NOMO-1 (cell line): ENCODE results near the gene HOMER1.

ENCODE experiments used
- DNase-seq, 2 experiments: peaks; one replicate each; lab custom pipeline; 2025; ENCODE audit not compliant: unreplicated experiment in 2 of 2; lab: John Stamatoyannopoulos, UW

HOMER1 gene

DNA sequence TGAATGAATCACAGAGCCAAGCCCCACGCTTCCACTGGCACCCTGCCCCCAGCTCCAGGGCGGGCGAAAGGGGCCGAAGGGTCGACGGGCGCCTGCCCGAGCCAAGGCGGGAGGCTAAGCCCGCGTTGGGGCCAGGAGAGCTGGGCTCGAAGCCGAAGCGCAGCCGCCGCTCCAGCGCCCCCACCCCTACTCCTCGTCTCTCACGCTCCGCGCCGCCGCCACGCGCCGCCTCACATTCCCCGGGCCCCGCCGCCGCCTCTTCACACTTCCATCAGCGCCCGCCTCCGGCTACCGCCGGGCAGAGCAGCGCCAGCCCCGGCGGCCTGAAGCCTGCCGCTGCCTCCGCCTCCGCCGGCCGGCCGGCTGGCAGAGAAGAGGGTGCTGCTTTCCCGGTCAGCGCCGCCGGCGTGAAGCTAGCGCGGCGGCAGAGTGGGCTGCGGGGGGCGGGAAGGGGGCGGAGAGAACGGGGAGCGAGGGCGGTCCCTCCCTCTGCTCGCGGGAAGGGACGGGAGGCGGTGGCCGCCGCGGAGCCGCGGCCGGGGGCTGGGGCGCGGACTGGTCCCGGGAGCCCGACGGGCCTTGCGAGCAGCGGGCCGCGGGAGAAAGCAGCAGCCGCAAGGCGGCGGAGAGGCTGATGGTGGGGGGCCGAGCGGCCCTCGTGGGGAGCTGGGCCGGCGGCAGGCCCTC, at the start of gene HOMER1:
TSS of gene HOMER1 (minus strand) at position 431 of the 687 bp plus-strand sequence. CDS start 1,360 bp downstream, outside the sequence.
- DNase-seq, result peak; percentile 46 to 53

- DNase-seq, result no peak
Observed at GRCh38 chr5:79563247-79563590, 49.3 kb upstream of the HOMER1 start.

- no peak for DNase-seq
Observed at GRCh38 chr5:79562351-79563246, 48.7 kb upstream of the HOMER1 start.

- DNase-seq, result no peak
Observed at GRCh38 chr5:79561525-79561893, 47.6 kb upstream of the HOMER1 start.

- peak in 1 of 2 experiments; percentile 77 for DNase-seq
Observed at GRCh38 chr5:79560771-79561524, 47.0 kb upstream of the HOMER1 start.

DNA sequence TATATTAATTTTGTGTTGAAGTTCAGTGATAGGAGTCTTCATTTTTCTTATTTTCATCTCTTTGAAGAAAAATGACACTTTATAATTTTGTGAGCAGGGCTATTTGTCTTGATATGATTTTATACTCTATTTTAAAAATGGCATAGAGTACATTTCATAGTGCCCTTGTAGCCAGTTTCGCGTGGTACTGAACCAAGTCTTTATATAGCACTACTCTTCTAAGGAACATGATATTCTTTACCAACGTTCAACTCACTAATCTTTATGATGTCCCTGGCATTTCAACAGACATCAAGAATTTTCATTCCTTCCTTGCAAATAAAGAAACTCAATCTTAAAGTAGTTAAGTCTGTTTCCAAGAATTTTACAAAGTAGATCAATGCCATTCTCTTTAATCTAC, 41.5 kb upstream of the HOMER1 start:
- DNase-seq, result no peak

DNA sequence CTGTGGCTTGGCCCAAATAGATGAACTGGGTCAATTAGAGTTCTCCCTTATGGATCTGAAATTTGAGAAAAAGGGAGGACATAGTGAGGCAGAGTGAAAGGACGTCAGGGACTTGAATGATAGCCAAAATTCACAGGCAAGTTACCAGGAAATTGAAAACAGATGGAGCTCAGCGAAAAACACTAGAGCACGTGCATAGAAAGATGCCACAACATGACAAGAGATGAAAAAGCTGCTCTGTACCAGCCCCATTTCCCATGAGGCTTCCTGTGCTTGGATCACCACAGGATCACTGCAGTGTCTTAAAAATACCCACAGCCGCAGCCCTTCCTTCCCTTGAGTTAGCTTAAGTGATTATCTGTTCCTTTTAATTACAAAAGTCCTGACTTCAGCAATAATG, 39.0 kb upstream of the HOMER1 start:
- DNase-seq, result no peak

DNA sequence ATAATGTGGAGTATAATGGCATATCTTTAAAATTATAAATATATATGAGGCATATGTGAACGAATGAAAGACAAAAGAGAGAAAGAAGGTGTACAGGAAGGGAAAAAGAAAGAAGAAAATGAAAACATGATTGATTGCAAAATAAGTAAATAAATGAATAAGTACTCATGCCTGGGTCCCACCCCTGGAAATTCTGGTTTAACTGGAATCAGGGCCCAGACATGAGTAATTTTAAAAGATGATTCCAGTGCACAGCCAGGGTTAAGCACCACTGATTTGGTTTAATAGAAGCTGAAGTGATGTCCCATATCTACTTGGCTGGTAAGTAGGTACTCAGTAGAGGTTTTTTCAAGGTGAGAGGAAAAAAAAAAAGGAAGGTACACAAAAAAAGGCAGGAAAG, 34.0 kb upstream of the HOMER1 start:
- no peak for DNase-seq

DNA sequence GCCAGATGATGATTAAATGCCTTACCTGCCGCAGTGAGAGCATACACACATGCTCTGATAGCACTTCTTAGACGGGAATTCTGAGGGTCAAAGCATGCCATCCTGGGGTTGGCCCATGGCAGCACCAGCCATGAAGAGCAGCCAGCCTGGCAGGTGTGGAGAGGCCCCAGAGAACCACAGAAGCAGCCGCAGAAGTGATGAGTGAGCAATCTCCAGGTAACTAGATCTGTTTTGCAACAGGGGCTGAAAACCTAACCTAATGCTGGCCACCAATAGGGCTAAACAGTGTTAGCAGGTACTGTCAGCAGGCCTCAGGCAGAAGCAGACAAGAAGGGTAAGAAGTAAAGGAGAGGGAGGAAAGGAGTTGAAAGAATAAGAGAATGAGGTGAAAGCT, 33.5 kb upstream of the HOMER1 start:
- DNase-seq, result no peak

DNA sequence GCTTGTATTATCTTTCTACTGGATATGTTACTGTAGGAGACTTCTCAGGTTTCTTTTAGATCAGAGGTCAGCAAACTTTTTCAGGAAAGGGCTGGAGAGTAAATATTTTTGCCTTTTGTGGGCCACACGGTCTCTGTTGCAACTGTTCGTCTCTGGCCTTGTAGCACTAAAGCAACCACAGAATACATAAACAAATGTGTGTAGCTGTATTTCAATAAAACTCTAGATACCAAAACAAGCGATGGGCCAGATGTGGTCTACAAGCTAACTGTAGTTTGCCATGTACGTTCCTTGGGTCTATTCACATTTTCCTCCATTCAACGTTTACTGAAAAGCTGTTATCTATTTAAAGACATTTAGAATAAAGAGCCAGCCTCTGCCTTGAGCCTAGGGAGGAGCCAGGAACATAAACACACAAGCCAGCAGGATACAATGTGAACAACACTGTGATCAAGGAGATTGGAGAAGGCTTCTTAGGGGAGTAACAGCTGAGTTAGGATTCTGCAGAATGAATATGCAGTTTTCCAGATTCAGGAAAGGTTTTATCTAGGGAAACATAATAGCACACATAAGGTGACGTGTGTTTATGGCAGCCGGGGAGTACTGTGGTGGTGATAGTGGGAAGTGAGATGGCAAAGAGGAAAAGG, 33.0 kb upstream of the HOMER1 start:
- DNase-seq, result no peak

GRCh38 chr5:79544131-79544530, 30.2 kb upstream of the HOMER1 start:
- DNase-seq, result no peak

DNA sequence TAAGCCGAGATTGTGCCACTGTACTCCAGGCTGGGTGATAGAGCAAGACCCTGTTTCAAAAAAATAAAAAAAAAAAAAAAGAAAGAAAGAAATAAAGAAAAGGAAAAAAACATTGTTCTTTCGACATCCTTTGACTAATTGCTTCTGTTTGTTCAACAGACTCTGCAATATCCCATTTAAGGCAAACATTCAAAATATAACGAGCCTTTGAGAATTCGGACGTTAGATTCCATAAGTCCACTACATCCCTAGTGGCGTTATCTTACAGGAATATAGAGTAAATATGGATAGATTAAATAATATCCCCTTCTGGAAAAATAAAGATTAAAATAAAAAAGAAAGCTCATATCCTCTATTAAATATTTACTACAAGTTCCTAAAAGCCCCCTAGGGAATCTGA, 27.0 kb upstream of the HOMER1 start:
- DNase-seq, result no peak

- DNase-seq, result no peak
Observed at GRCh38 chr5:79536193-79536906, 22.4 kb upstream of the HOMER1 start.

- DNase-seq, result no peak
Observed at GRCh38 chr5:79535477-79536192, 21.7 kb upstream of the HOMER1 start.

DNA sequence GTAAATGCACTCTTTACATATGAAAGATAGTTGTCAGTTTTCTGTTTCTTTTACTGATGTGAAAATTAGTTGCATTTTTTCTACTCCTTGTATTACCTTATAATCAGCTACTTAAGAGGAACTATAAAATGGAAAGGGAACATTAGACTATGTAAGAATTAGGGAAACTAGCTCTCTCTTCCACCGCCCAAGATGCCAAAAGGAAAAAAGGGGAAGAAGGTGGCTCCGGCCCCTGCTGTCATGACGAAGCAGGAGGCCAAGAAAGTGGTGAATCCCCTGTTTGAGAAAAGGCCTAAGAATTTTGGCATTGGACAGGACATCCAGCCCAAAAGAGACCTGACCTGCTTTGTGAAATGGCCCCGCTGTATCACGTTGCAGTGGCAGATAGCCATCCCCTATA, 15.2 kb upstream of the HOMER1 start:
- peak in 1 of 2 experiments; percentile 8 for DNase-seq

DNA sequence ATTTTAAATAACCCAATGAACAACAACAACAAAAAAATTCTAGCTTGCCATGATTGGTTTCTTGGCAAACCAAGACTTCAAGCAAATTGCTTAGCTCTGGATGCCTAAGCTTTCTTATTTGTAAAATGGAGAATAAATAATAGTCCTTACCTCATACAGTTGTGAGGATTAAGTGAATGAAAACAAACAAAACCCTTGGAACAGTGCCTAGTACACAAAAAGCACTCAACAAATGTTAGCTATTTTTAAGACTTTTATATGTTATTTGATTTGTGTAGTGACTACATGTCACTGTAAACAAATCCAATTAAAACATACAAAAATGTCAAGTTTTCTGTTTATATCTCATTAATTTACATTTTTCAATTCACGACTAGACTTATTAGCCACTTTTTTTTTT, 13.5 kb upstream of the HOMER1 start:
- no peak for DNase-seq

DNA sequence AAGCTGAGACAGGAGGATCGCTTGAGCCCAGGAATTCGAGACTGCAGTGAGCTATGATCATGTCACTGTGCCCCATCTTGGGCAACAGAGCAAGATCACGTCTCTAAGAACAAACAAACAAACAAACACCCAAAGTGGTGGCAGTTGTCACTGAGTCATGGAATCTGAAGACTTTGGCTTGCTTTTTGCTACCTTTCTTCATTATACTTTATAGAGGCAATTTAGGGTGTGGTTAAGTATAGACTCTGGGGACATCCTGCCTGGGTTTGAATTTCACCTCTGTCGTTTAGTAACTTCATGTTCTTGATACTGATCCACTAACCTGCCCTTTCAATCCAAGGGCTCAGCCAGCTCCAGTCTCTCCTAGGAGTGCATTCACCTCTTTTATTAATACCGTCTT, 13.0 kb upstream of the HOMER1 start:
- no peak for DNase-seq

- DNase-seq, result no peak
Observed at GRCh38 chr5:79526493-79526892, 12.6 kb upstream of the HOMER1 start.

DNA sequence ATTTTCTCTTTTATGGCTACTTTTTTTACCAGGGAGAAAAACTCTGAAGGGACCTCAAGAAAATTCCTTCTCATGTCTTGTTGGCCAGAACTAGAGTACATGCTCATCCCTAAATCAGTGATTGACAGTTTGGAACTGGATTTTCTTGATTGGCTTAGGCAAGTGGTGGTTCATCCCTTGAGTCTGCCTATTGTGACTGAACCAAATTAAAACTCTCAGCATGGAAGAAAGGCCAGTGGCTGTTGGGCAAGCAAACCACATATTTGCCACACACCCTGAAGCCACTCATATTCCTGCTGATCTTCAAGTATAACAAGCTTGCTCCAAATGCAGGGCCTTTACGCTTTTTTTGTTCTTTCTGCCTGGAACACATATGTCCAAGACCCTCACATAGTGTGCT, 7.2 kb upstream of the HOMER1 start:
- peak in 1 of 2 experiments; percentile 5 for DNase-seq

DNA sequence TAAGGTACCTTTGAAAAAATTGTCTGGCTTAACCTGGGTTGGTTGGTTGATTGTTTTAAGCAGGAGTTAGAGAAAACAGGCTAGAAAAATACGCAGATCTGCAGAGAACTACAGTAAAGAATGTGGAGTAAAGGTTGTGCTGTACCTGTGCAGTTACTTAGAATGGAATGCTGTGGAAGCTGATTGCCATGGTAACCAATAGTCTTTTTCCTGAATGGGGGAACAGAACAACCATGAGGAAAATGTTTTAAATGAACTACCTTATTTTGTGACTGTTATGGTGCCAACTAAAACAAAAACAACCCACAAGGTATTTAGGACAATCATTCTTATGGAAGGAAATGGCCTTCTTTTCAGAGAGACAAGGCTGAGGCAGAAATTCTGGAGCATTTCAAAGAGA, 4.8 kb upstream of the HOMER1 start:
- no peak for DNase-seq
